IMR-90 (cell line): ENCODE data around the gene C22orf15. TPM values are rescaled to one million over a fixed set of nuclear protein-coding genes. Genes with fewer than 3 reads are reported as not detected.

ENCODE experiments used
- ATAC-seq: fragments of 200-7000 bp; cut with Tn5 transposase; 2 replicates; pipeline ENCODE4 v1.9.1; 2020; ENCODE audit warnings: low read depth, mild to moderate bottlenecking, moderate library complexity
- BruUV-seq: library from RNA; stranded (reverse); fragments of 400-500 nt; replicated peaks from 2 replicates; lab custom pipeline; 2021; lab: Mats Ljungman, UMichigan
- CTCF ChIA-PET: fragments of 300-600 bp; formaldehyde crosslinking; extraction: SDS; loops from one replicate; lab custom pipeline; 2021; ENCODE audit warnings: antibody characterized with exemption; lab: Yijun Ruan, JAX
- POLR2A ChIA-PET: fragments of 300-600 bp; sonication (Branson Sonifier 250); formaldehyde crosslinking; loops from one replicate; lab custom pipeline; 2022; ENCODE audit warnings: antibody characterized with exemption; ENCODE audit not compliant: unreplicated experiment; lab: Charles Lee
- DNase-seq: peaks from one replicate; pipeline ENCODE4 v3.0.0; 2013
- H2AFZ ChIP-seq: replicated peaks from 2 replicates; pipeline ENCODE3; 2013; ENCODE audit warnings: low read length, mild to moderate bottlenecking; ENCODE audit not compliant: poor library complexity
- H2AK5ac ChIP-seq: 2 replicates; pipeline ENCODE4 v1.6.1; 2013; ENCODE audit warnings: low read depth, low read length, inconsistent platforms
- H2AK9ac ChIP-seq: replicated peaks from 2 replicates; pipeline ENCODE3; 2013; ENCODE audit warnings: mild to moderate bottlenecking, low read depth, low read length, moderate library complexity; ENCODE audit not compliant: poor library complexity
- H2BK120ac ChIP-seq: 2 replicates; pipeline ENCODE4 v1.6.1; 2013; ENCODE audit warnings: low read depth, low read length, inconsistent platforms
- H2BK15ac ChIP-seq: 3 replicates; pipeline ENCODE4 v1.6.1; 2013; ENCODE audit warnings: low read depth, low read length, inconsistent platforms
- H2BK20ac ChIP-seq: 2 replicates; pipeline ENCODE4 v1.6.1; 2013; ENCODE audit warnings: low read depth, mild to moderate bottlenecking, inconsistent platforms, low read length, moderate library complexity
- H2BK5ac ChIP-seq: 2 replicates; pipeline ENCODE4 v1.6.1; 2013; ENCODE audit warnings: mild to moderate bottlenecking, low read depth, low read length, inconsistent platforms; ENCODE audit not compliant: poor library complexity, severe bottlenecking
- H3K14ac ChIP-seq: replicated peaks from 2 replicates; pipeline ENCODE4 v1.6.1; 2013; ENCODE audit warnings: low read depth, low read length, inconsistent platforms
- H3K18ac ChIP-seq: 2 replicates; pipeline ENCODE4 v1.6.1; 2013; ENCODE audit warnings: low read depth, low read length, control low read depth
- H3K23ac ChIP-seq: 2 replicates; pipeline ENCODE4 v1.6.1; 2013; ENCODE audit warnings: low read depth, low read length, inconsistent platforms
- H3K27ac ChIP-seq: 2 replicates; pipeline ENCODE4 v1.5.1; 2013; ENCODE audit warnings: mild to moderate bottlenecking, control low read depth, low read length; ENCODE audit not compliant: insufficient read depth
- H3K27me3 ChIP-seq: 2 replicates; pipeline ENCODE4 v1.6.1; 2013; ENCODE audit warnings: low read length; ENCODE audit not compliant: control insufficient read depth, insufficient read depth
- H3K36me3 ChIP-seq: 2 replicates; pipeline ENCODE4 v1.6.1; 2013; ENCODE audit warnings: low read length, mixed read lengths; ENCODE audit not compliant: control insufficient read depth, insufficient read depth
- H3K4ac ChIP-seq: 2 replicates; pipeline ENCODE4 v1.6.1; 2013; ENCODE audit warnings: low read depth, low read length, inconsistent platforms
- H3K4me1 ChIP-seq: 2 replicates; pipeline ENCODE4 v1.6.1; 2013; ENCODE audit warnings: low read length, mixed read lengths; ENCODE audit not compliant: control insufficient read depth, insufficient read depth
- H3K4me2 ChIP-seq: 2 replicates; pipeline ENCODE4 v1.6.1; 2013; ENCODE audit warnings: low read depth, mild to moderate bottlenecking, control low read depth, low read length, moderate library complexity
- H3K4me3 ChIP-seq: 2 replicates; pipeline ENCODE4 v1.5.1; 2013; ENCODE audit warnings: low read depth, mild to moderate bottlenecking, control low read depth, low read length, moderate library complexity; ENCODE audit not compliant: insufficient read depth
- H3K56ac ChIP-seq: 2 replicates; pipeline ENCODE4 v1.6.1; 2013; ENCODE audit warnings: low read length, inconsistent platforms; ENCODE audit not compliant: insufficient read depth; ENCODE audit errors: extremely low read depth
- H3K79me1 ChIP-seq, 2 experiments: 2 replicates each; pipeline ENCODE4 v1.6.1; 2013; ENCODE audit warnings: low read length in 2 of 2, inconsistent platforms in 1 of 2, low read depth in 1 of 2
- H3K9ac ChIP-seq: 2 replicates; pipeline ENCODE4 v1.6.1; 2013; ENCODE audit warnings: low read depth, low read length, control low read depth
- H3K9me1 ChIP-seq: 2 replicates; pipeline ENCODE4 v1.6.1; 2013; ENCODE audit warnings: low read length, inconsistent platforms; ENCODE audit not compliant: insufficient read depth
- H3K9me3 ChIP-seq: 2 replicates; pipeline ENCODE4 v1.6.1; 2013; ENCODE audit warnings: low read length; ENCODE audit not compliant: control insufficient read depth, insufficient read depth
- H4K20me1 ChIP-seq: 2 replicates; pipeline ENCODE4 v1.6.1; 2013; ENCODE audit warnings: low read length, inconsistent platforms; ENCODE audit not compliant: insufficient read depth
- H4K5ac ChIP-seq: 2 replicates; pipeline ENCODE4 v1.6.1; 2013; ENCODE audit warnings: mild to moderate bottlenecking, low read depth, low read length, control low read depth
- H4K8ac ChIP-seq, 2 experiments: 2 replicates each; pipeline ENCODE4 v1.6.1; 2013; ENCODE audit warnings: low read depth in 2 of 2, low read length in 2 of 2, control low read depth in 1 of 2, inconsistent platforms in 1 of 2
- H4K91ac ChIP-seq: 2 replicates; pipeline ENCODE4 v1.6.1; 2013; ENCODE audit warnings: low read depth, low read length, inconsistent platforms; ENCODE audit not compliant: insufficient read depth
- CEBPB ChIP-seq: IDR thresholded peaks from 2 replicates; pipeline ENCODE4 v1.6.1; 2012; ENCODE audit warnings: low read depth, low read length, improper control_type of control experiment
- CHD1 ChIP-seq: IDR thresholded peaks from 2 replicates; pipeline ENCODE4 v1.6.1; 2012; ENCODE audit warnings: low read depth, low read length, improper control_type of control experiment
- ELK1 ChIP-seq: fragments of 150-350 bp; IDR thresholded peaks from 2 replicates; pipeline ENCODE4 v1.6.1; 2016; ENCODE audit warnings: low read depth, mild to moderate bottlenecking, low read length, moderate library complexity, borderline replicate concordance
- FOS ChIP-seq: fragments of 150-350 bp; IDR thresholded peaks from 2 replicates; pipeline ENCODE4 v1.6.1; 2016; ENCODE audit warnings: low read depth, low read length
- MAFK ChIP-seq: IDR thresholded peaks from 2 replicates; pipeline ENCODE4 v1.6.1; 2012; ENCODE audit warnings: low read depth, low read length, improper control_type of control experiment
- MAZ ChIP-seq: IDR thresholded peaks from 2 replicates; pipeline ENCODE4 v1.6.1; 2012; ENCODE audit warnings: low read depth, mild to moderate bottlenecking, low read length, improper control_type of control experiment, moderate library complexity, borderline replicate concordance
- MXI1 ChIP-seq: IDR thresholded peaks from 2 replicates; pipeline ENCODE4 v1.6.1; 2012; ENCODE audit warnings: low read depth, mild to moderate bottlenecking, low read length, moderate library complexity, borderline replicate concordance
- NFE2L2 ChIP-seq: fragments of 150-350 bp; IDR thresholded peaks from 2 replicates; pipeline ENCODE4 v1.6.1; 2016; ENCODE audit warnings: low read depth, mild to moderate bottlenecking, low read length
- POLR2A ChIP-seq: IDR thresholded peaks from 2 replicates; pipeline ENCODE4 v1.6.1; 2012; ENCODE audit warnings: mild to moderate bottlenecking, low read depth, low read length
- RAD21 ChIP-seq: IDR thresholded peaks from 2 replicates; pipeline ENCODE4 v1.6.1; 2012; ENCODE audit warnings: low read length, improper control_type of control experiment
- RCOR1 ChIP-seq: IDR thresholded peaks from 2 replicates; pipeline ENCODE4 v1.6.1; 2012; ENCODE audit warnings: mild to moderate bottlenecking, low read length, improper control_type of control experiment; ENCODE audit not compliant: insufficient replicate concordance
- RFX5 ChIP-seq: IDR thresholded peaks from 2 replicates; pipeline ENCODE4 v1.8.0; 2012; ENCODE audit warnings: low read depth, mild to moderate bottlenecking, low read length, moderate library complexity
- SMC3 ChIP-seq: fragments of 150-350 bp; IDR thresholded peaks from 2 replicates; pipeline ENCODE4 v1.6.1; 2016; ENCODE audit warnings: low read depth, mild to moderate bottlenecking, antibody characterized with exemption, low read length, moderate library complexity
- USF2 ChIP-seq: fragments of 150-350 bp; IDR thresholded peaks from 2 replicates; pipeline ENCODE4 v1.6.1; 2017; ENCODE audit warnings: mild to moderate bottlenecking, antibody characterized with exemption, low read length, low read depth
- WGBS, 2 experiments: methylation state at CpG; one replicate each; pipeline versions ENCODE4 v1.1.5 to v1.1.7; 2013; ENCODE audit warnings: missing lambda C conversion rate in 2 of 2; ENCODE audit not compliant: insufficient read length in 1 of 2; ENCODE audit errors: extremely low coverage in 2 of 2; 5-methylcytosine and 5-hydroxymethylcytosine counted together
- dilution Hi-C: fragments of 300-500 bp; cut with HindIII; formaldehyde crosslinking; loops from one replicate; pipeline ENCODE4 v1.14.3; 2018; ENCODE audit warnings: low sequenced_read_pairs; ENCODE audit not compliant: unreplicated experiment
- in situ Hi-C: fragments of 300-500 bp; cut with MboI; formaldehyde crosslinking; loops from 3 replicates; pipeline ENCODE4 v1.14.3; 2019; ENCODE audit warnings: low sequenced_read_pairs, inconsistent platforms, mixed read lengths
- intact Hi-C: fragments of 100-400 bp; cut with micrococcal nuclease; formaldehyde crosslinking; loops from 2 replicates; pipeline ENCODE4 v1.10.0; 2022
- polyA plus RNA-seq, 3 experiments: library from polyadenylated mRNA; depleted of rRNA; stranded (reverse); fragments of >200 nt; gene quantifications; 2 replicates each; pipeline ENCODE4 v1.2.3, GENCODE V29; 2012; ENCODE audit warnings: low replicate concordance in 1 of 3
- total RNA-seq: library from RNA; depleted of rRNA; stranded (reverse); fragments of >200 nt; gene quantifications from 2 replicates; pipeline ENCODE4 v1.2.3, GENCODE V29; 2012

The C22orf15 gene
- total and polyA plus RNA-seq, 2 of the 4 experiments (the other 2 are of a cell fraction), result 2.3 to 3.1 TPM

- TF ChIP-seq MXI1 (no peak), CHD1 (no peak)
Measured at GRCh38 chr22:23777776-23778576, 15.2 kb downstream of the C22orf15 start (continued).

GRCh38 chr22:23778577-23778900 is 15.7 kb downstream of the C22orf15 start:
- Histone ChIP-seq H2BK120ac (no peak overlapping the region), H2BK5ac (no peak overlapping the region), H3K9me3 (no peaks in the 10 kb centered on the region), H3K18ac (no peak overlapping the region), H2AK9ac (peak overlapping the region; percentile 66), H3K14ac (no peak overlapping the region), H3K27ac (no peak overlapping the region), H4K5ac (no peak overlapping the region), H3K79me1 (peaks cover 0 to under 1% of the 10 kb centered on the region in 2 experiments; a peak in 1 of 4 replicates), H4K20me1 (no peaks in the 10 kb centered on the region), H3K36me3 (no peaks in the 10 kb centered on the region), H4K8ac (no peak overlapping the region), H3K4ac (no peak overlapping the region), H3K23ac (no peak overlapping the region), H2BK15ac (no peak overlapping the region; the same call in 2 of the 3 replicates), H3K4me1 (peaks cover 24% of the 10 kb centered on the region), H3K4me3 (no peak overlapping the region), H3K56ac (no peak overlapping the region), H2BK20ac (no peak overlapping the region), H3K4me2 (no peak overlapping the region), H4K91ac (no peak overlapping the region), H3K9ac (no peak overlapping the region), H2AK5ac (0 out of 2 replicates have a peak overlapping the region, but pooled peaks have one; percentile 15), H3K27me3 (no peaks in the 10 kb centered on the region), H2AFZ (no peak overlapping the region), H3K9me1 (peaks cover 15% of the 10 kb centered on the region)
- in situ Hi-C loops (no loop called here), dilution Hi-C loops (no loop called here), intact Hi-C loops (loop anchor here (10.0 kb wide), 1 partner anchor 176 kb away; no protein-coding TSS in a partner anchor)
- DNase-seq (no peak), ATAC-seq (no peak)
- WGBS, 2 experiments, result no CpG with 5 or more reads among the region's 3 CpGs
- ChIA-PET POLR2A (no interaction called here), CTCF (no interaction called here)
- no TSS peak for BruUV-seq
- TF ChIP-seq RCOR1 (no peak), MXI1 (no peak), MAFK (no peak), CHD1 (no peak), MAZ (no peak), RFX5 (no peak), NFE2L2 (no peak), RAD21 (no peak), CEBPB (no peak), POLR2A (no peak), SMC3 (no peak), USF2 (no peak), FOS (no peak), ELK1 (no peak)
